HG02588 (cell line): ENCODE results near the gene PLEKHH2.
"Not testable (repeated sequence)": the region's sequence is repeated elsewhere in the genome, so short reads cannot be mapped to it uniquely, and the experiment has no call there.

Source experiments
- ATAC-seq: cut with Tn5 transposase; IDR thresholded peaks from one replicate; pipeline ENCODE4 v1.9.1; 2021; ENCODE audit warnings: mild to moderate bottlenecking, moderate library complexity; ENCODE audit not compliant: unreplicated experiment

The PLEKHH2 gene

GRCh38 chr2:43715300-43716098 lies 78.4 kb downstream of the PLEKHH2 start:
- ATAC-seq: no peak

DNA sequence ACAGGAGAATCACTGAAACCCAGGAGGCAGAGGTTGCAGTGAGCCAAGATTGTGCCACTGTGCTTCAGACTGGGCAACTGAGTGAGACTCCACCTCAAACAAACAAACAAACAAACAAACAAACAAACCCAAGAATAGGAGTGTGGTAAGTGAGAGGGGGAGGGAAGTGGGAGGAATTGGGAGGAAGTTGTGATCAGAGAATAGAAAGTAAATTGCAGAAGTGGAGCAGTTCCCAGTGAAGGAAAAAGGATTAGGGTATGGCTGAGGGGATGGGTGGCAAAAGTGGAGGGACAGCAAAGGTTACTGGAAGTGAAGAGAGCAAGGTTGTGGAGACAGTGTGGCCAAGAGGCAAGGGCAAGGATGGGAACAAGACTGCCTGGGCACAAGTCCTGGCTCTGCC lies 80.3 kb downstream of the PLEKHH2 start:
- no peak for ATAC-seq

DNA sequence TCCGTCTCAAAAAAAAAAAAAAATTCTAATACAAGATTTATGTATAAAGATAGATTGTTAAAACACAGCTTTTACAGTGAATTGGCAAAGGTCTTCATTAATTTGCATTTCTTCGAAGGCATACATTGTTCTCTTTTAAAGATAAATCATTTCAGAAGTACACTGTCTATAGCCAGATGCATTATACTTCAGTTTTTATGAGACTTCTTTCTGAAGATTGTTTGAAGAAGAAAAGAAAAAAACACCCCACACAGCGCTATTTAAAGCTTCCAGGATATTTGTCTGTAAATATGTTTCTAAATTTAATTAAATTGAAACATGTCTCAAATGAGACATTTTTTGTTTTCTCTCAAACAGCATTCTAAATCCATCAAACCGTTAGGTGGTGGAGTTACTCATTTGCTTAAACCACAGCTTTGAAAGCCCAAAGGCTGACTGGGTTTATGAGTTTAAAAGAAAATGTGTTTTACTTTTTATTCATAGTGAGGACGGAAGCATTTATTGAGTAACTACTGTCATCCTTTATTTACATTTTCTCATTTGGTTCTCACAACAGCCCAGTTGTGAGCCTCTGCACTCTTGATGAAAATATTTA lies 81.6 kb downstream of the PLEKHH2 start:
- ATAC-seq: peak; percentile 69

DNA sequence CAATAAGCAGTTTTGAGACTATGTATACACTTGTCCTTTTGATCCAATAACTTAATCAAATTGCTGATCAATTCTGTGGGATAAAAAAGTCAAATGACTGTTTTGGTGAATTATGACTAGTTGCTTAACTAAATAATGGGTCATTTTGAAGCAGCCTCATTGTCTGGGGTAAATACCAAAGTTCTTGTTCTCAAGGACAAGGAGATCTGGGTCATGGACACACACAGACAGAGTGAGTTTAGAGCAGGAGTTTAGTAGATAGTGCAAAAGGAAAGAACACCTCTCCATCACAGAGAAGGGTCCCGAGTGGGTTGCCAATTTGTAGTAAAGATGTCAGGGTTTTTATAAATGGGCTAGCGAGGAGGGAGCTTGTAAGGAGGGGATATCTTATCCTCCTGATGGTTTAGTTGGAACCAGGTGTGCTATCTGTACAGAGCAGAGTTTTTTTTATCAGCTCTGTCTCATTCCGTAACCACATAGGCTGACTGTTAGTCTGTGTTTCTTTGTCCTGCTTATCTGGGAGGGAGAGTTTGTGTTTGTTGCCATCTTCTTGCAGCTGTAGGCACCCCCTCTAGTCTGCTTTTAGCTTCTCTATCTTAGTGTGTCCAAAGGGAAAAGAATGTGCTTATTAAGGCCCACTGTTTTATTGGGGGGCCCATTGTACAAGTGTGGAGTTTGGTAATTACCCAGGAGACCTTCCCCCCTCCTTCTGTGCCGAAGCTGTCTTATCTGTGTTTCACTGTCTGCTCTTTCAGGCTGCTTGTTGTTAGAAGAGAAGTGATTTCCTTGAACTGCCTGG lies 87.9 kb downstream of the PLEKHH2 start:
- no peak for ATAC-seq

- ATAC-seq: no peak
These were observed 88.7 kb downstream of the PLEKHH2 start for GRCh38 chr2:43725711-43726246.

DNA sequence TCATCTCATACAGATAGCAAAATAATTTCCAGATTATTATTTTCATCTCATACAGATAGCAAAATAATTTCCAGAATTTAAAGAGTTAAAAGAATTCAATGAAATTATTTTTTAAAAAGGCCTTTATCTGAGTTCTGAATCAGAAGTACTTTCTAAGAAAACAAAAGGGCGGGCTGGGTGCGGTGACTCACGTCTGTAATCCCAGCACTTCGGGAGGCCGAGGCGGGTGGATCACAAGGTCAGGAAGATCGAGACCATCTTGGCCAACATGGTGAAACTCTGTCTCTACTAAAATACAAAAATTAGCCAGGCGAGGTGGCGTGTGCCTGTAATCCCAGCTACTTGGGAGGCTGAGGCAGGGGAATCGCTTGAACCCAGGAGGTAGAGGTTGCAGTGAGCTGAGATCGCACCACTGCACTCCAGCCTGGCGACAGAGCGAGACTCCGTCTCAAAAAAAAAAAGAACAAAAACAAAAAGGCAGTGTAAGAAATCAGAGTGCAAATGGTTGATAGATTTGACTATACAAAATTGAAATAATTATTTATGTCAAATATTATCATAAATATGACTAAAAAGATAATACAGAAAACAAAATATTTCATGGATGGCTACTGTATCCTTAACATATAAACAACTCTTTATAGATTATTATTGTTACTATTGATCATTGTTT lies 90.0 kb downstream of the PLEKHH2 start:
- ATAC-seq: not testable (repeated sequence)

DNA sequence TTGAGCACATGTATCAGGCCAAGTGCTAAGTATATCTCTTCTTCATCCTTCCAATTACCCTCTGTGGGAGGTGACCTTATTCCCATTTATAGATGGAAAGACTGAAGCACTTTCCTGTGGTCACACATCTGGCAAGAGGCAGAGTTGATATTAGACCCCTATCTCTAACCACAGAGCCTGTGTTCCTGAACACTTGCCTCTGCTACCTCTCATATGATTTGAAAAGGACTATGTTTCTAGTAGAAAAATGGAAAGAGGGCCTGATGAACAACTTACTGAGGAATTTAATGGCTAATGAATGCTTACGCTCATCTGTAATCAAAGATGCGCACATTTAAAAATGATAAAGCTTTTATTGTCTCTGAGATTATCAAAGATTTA lies 90.6 kb downstream of the PLEKHH2 start:
- ATAC-seq: no peak

- no peak for ATAC-seq
These were observed 92.6 kb downstream of the PLEKHH2 start for GRCh38 chr2:43729491-43730174.

GRCh38 chr2:43731211-43731610 lies 94.2 kb downstream of the PLEKHH2 start:
- ATAC-seq: no peak

DNA sequence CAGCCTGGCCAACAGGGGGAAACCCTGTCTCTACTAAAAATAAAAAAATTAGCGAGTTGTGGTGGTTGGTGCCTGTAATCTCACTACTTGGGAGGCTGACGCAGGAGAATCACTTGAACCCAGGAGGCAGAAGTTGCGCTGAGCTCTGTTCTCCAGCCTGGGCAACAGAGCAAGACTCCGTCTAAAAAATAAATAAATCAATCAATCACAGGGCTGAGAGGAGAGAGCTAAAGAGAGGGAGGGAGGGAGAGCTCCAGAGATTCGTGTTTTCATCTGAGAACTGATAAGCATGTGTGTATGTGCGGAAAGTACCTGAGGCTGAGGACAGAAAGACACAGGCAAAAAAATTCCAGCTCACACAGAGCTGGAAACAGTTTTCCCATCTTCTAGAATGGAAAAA lies 99.6 kb downstream of the PLEKHH2 start:
- ATAC-seq: no peak

DNA sequence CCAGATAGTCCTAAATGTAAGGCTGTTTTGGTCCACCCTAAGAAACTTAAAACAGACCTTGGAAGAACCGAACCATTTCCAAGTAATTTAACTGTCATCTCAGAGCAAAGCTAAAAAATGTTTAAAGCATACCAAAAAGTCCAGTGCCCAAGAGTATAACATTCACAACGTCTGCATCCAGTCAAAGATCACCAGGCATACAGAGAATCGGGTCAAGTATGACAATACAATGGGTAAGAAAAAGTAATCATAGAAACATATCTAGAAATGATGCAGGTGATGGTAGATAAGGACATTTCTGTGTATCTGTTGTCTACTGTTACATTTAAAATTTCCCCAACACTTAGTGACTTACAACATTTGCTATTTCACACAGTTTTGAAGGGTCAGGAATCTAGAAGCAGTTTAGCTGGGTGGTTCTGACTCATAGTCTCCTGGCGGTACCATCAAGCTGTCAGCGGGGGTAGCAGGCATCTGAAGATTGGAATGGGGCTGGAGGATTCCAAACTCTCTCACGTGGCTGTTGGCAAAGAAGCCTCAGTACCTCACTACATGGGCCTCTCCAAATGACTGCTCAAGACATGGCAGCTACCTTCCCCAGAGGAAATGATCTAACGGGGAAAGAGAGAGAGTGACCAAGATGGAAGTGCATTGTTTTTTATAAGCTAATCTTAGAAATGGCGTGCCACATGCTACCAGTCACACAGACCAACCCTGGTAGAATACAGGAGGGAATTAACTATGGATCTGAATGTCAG lies 100.2 kb downstream of the PLEKHH2 start:
- no peak for ATAC-seq

DNA sequence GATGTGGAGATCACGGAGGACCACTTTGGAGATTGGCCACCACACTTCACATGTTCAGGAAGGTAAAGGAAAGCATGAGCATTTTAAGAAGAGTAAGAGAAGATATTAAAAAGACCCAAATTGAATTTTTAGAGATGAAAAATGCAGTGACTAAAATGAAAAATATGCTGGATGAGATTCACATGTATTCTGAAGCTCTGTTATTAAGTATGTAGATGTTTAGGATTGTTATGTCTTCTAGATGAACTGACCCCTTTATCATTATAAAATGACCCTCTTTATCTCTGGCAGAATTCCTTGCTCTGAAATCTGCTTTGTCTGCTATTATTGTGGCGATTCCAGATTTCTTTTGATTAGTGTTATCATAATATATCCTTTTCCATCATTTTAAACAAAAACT lies 100.8 kb downstream of the PLEKHH2 start:
- no peak for ATAC-seq

GRCh38 chr2:43738257-43738656 lies 101.2 kb downstream of the PLEKHH2 start:
- no peak for ATAC-seq

DNA sequence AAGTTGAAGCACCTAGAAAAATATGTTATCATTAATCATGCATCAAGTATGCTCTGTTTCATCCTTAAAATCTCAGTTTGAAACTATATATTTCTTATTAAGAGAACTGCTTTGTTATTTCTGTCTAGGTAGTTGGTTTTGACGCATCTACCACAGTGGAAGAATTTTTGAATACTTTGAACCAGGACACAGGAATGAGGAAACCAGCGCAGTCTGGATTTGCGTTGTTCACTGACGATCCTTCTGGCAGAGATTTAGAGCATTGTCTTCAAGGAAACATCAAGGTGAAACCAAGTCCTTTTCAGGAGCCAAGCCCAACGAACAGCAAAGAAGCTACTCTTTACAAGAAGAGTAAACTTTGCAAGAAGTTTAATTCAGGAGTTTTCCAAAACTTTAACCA lies 106.6 kb downstream of the PLEKHH2 start:
- ATAC-seq: no peak

GRCh38 chr2:43745457-43745856 lies 108.4 kb downstream of the PLEKHH2 start:
- no peak for ATAC-seq

DNA sequence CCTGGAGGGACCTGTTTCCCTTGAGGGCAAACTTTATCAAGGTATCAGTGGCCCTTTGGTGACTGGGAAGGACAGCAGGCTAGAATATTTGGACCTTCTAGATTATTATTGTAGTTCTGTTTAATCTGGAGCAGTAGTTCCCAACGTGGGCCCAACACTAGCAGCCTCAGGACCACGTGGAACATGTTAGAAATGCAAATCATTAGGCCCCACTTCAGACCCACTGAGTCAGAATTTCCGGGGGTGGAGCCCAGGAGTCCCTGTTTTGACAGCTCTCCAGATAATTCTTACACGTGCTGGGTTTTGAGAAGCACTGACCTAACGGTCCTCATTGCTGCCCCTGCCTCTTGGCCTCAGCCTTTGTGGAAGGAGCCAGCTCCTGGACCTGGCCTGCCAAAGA lies 111.3 kb downstream of the PLEKHH2 start:
- no peak for ATAC-seq

DNA sequence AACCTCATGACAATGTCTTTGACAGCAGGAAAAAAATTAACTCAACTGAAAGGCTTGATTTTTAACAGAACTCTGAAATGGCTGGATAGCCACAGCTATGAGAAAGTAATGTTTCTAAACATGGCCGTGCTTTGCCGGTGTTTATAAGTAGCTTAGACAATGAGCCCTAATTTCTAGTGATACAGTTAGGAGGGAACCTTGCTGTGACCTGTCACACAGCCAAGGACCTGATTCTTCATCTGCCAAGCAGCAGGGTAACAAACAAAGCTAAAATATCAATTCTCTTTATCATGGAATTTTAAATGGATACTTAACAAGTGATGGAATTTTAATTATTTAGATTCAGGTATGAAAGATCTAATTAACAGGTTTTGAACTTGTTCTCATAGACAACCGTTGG lies 112.5 kb downstream of the PLEKHH2 start:
- no peak for ATAC-seq

- no peak for ATAC-seq
These were observed 114.5 kb downstream of the PLEKHH2 start for GRCh38 chr2:43751476-43751990.

DNA sequence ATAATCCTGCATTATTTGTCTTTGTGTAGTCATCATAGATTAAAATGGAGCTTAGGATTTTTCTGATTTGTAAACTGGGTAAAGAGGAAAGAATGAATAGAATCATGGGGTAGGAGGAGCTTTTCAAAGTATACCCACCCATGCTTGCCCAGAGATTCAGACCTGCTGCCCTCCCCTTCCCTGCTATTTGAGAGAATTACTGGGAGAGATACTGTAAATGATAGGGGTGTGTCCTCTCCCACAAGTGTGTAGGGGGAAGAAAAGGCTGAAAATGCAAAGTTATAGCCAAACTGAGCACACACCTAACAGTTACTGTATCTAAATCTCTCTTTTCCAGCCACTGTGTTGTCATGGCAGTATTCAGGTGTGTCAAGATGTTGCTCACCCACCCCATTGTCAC lies 115.2 kb downstream of the PLEKHH2 start:
- no peak for ATAC-seq

DNA sequence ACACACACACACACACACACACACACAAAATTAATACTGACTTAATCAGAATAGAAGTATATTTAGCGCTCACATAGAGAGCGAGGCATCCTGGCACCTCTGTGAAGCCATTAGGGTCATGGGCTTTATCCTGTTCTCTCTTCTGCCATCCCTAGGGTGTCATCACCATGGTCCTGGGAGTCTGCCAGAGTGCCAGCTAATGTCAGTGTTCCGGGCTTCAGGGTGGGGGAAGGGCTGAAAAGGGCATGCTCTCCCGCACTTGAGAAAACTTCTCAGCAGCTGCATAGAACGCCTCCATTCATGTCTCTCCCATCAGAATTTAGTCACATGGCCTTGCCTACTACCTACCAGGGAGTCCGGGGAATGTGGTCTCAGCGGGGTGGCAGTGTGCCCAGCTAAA lies 117.1 kb downstream of the PLEKHH2 start:
- no peak for ATAC-seq
